HCT116 (cell line): ENCODE results near the gene CXorf38. TPM values are rescaled to one million over a fixed set of nuclear protein-coding genes. Genes with fewer than 3 reads are reported as not detected.
"Not testable (repeated sequence)": the region's sequence is repeated elsewhere in the genome, so short reads cannot be mapped to it uniquely, and the experiment has no call there.

ENCODE experiments used
- ATAC-seq: fragments of 200-7000 bp; cut with Tn5 transposase; 2 replicates; pipeline ENCODE4 v1.9.1; 2020; ENCODE audit warnings: mild to moderate bottlenecking, moderate library complexity
- BruUV-seq: library from RNA; stranded (reverse); fragments of 400-500 nt; replicated peaks from 2 replicates; lab custom pipeline; 2021; lab: Mats Ljungman, UMichigan
- CTCF ChIA-PET: fragments of 300-600 bp; sonication (Branson Sonifier 250); formaldehyde crosslinking; loops from one replicate; lab custom pipeline; 2021; ENCODE audit warnings: antibody characterized with exemption; lab: Charles Lee
- POLR2A ChIA-PET: fragments of 300-600, 350-600 bp; sonication (Branson Sonifier 250); formaldehyde crosslinking; loops from one replicate; lab custom pipeline; 2021; ENCODE audit warnings: antibody characterized with exemption; lab: Charles Lee
- RAD21 ChIA-PET, 2 experiments: fragments of 300-600 bp; sonication (Branson Sonifier 250); formaldehyde crosslinking; loops; one replicate each; lab custom pipeline; 2023; ENCODE audit warnings: low total read pairs in 2 of 2; ENCODE audit not compliant: uncharacterized antibody in 2 of 2, unreplicated experiment in 2 of 2, low non-redundant PET in 1 of 2; lab: Charles Lee
- DNase-seq: peaks from one replicate; pipeline ENCODE4 v3.0.0-alpha.2; 2010; ENCODE audit warnings: low read depth, low spot score
- H2AFZ ChIP-seq: fragments of 200-600 bp; shearing (Covaris generic), sonication (generic); 2 replicates; pipeline ENCODE4 v1.6.1; 2017; ENCODE audit warnings: low read depth, mixed run types, mixed read lengths, antibody characterized with exemption, low read length; ENCODE audit not compliant: poor library complexity, severe bottlenecking
- H3K27ac ChIP-seq: 2 replicates; pipeline ENCODE4 v1.5.1; 2012; ENCODE audit warnings: low read depth, low read length
- H3K27me3 ChIP-seq: fragments of 200-600 bp; sonication (generic); 2 replicates; pipeline ENCODE4 v1.6.1; 2016; ENCODE audit warnings: mixed run types, low read length, mixed read lengths; ENCODE audit not compliant: insufficient read depth
- H3K36me3 ChIP-seq, 2 experiments: fragments of 200-500 bp in 1 of 2; fragments of 200-600 bp in 1 of 2; sonication (Bioruptor generic) in 1 of 2; sonication (generic) in 1 of 2; 2 replicates each; pipeline versions ENCODE4 v1.5.1 to v1.6.1; 2014 to 2016; ENCODE audit warnings: low read length in 2 of 2, inconsistent platforms in 1 of 2, mixed read lengths in 1 of 2, mixed run types in 1 of 2; ENCODE audit not compliant: insufficient read depth in 2 of 2, control insufficient read depth in 1 of 2
- H3K4me1 ChIP-seq, 2 experiments: fragments of 200-600 bp in 1 of 2; sonication (generic) in 1 of 2; 2 replicates each; pipeline versions ENCODE4 v1.5.1 to v1.6.1; 2012 to 2017; ENCODE audit warnings: low read length in 2 of 2, inconsistent platforms in 1 of 2, mild to moderate bottlenecking in 1 of 2, mixed read lengths in 1 of 2, mixed run types in 1 of 2, moderate library complexity in 1 of 2; ENCODE audit not compliant: insufficient read depth in 2 of 2, control insufficient read depth in 1 of 2
- H3K4me2 ChIP-seq: fragments of 200-600 bp; sonication (generic); 2 replicates; pipeline ENCODE4 v1.6.1; 2017; ENCODE audit warnings: mixed run types, low read length, mixed read lengths
- H3K4me3 ChIP-seq, 2 experiments: fragments of 200-600 bp in 1 of 2; sonication (generic) in 1 of 2; replicated peaks in 1 of 2; 2 replicates each; pipeline ENCODE4 v1.5.1; 2011 to 2016; ENCODE audit warnings: low read length in 2 of 2, control low read depth in 1 of 2, low read depth in 1 of 2, mild to moderate bottlenecking in 1 of 2, mixed read lengths in 1 of 2, mixed run types in 1 of 2
- H3K79me2 ChIP-seq: fragments of 200-600 bp; sonication (generic); 2 replicates; pipeline ENCODE4 v1.6.1; 2017; ENCODE audit warnings: mild to moderate bottlenecking, mixed run types, low read length, moderate library complexity, mixed read lengths; ENCODE audit not compliant: insufficient read depth
- H3K9ac ChIP-seq: fragments of 200-600 bp; sonication (generic); 2 replicates; pipeline ENCODE4 v1.6.1; 2016; ENCODE audit warnings: low read length, mixed read lengths
- H3K9me2 ChIP-seq: fragments of 200-600 bp; sonication (generic), shearing (Covaris generic); 2 replicates; pipeline ENCODE4 v1.6.1; 2017; ENCODE audit warnings: mixed run types, mild to moderate bottlenecking, moderate library complexity; ENCODE audit not compliant: insufficient read depth
- H3K9me3 ChIP-seq, 2 experiments: fragments of 200-500 bp in 1 of 2; fragments of 200-600 bp in 1 of 2; sonication (Bioruptor generic) in 1 of 2; sonication (generic) in 1 of 2; 2 replicates each; pipeline ENCODE4 v1.6.1; 2014 to 2017; ENCODE audit warnings: low read length in 2 of 2, mixed read lengths in 2 of 2, inconsistent platforms in 1 of 2, low read depth in 1 of 2, mild to moderate bottlenecking in 1 of 2, mixed run types in 1 of 2, moderate library complexity in 1 of 2; ENCODE audit not compliant: control insufficient read depth in 1 of 2, insufficient read depth in 1 of 2
- H4K20me1 ChIP-seq: fragments of 200-600 bp; sonication (generic), shearing (Covaris generic); 2 replicates; pipeline ENCODE4 v1.6.1; 2017; ENCODE audit warnings: mixed run types, mild to moderate bottlenecking, moderate library complexity; ENCODE audit not compliant: insufficient read depth
- FOSL1 ChIP-seq: IDR thresholded peaks from 2 replicates; pipeline ENCODE4 v1.6.1; 2012; ENCODE audit warnings: low read depth
- JUND ChIP-seq: IDR thresholded peaks from 2 replicates; pipeline ENCODE4 v1.6.1; 2012
- POLR2AphosphoS5 ChIP-seq: IDR thresholded peaks from 2 replicates; pipeline ENCODE4 v1.6.1; 2011; ENCODE audit warnings: mild to moderate bottlenecking, low read depth, low read length, moderate library complexity
- SRF ChIP-seq: IDR thresholded peaks from 2 replicates; pipeline ENCODE4 v1.6.1; 2012; ENCODE audit warnings: low read depth
- YY1 ChIP-seq: IDR thresholded peaks from 2 replicates; pipeline ENCODE4 v1.6.1; 2011; ENCODE audit warnings: low read length, low read depth, moderate library complexity, mild to moderate bottlenecking; ENCODE audit not compliant: insufficient replicate concordance; ENCODE audit errors: extremely low read depth
- intact Hi-C: fragments of 100-400 bp; cut with micrococcal nuclease; formaldehyde crosslinking; loops from 2 replicates; pipeline ENCODE4 v1.10.0; 2022
- total RNA-seq: library from RNA; stranded (reverse); gene quantifications from one replicate; pipeline ENCODE4 v1.2.1, GENCODE V29; 2021; ENCODE audit not compliant: unreplicated experiment
- TF ChIP-seq, protein P1 (sequence below): IDR thresholded peaks from 2 replicates; pipeline ENCODE4 v1.6.1; 2012

CXorf38 gene
- total RNA-seq, 1 experiment from 2014 or later = 11.5 TPM

DNA sequence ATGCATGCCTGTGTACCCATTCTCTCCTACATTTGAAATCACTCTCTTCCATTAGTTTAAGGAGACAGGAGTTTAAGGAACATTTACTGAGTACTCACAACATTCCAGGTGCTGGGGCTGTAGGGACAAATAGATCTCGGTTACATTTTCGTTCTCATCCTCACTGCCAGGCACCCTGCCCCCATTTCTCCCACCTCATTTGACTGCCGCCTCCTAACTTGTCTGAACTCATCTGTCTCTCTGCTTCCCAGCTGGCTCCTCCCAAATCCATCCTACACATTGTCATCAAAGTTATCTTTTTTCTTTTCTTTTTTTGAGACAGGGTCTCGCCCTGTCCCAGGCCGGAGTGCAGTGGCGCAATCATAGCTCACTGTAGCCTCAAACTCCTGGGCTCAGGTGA lies 43.9 kb downstream of the CXorf38 start (continued):
- TF ChIP-seq, protein P1, sequence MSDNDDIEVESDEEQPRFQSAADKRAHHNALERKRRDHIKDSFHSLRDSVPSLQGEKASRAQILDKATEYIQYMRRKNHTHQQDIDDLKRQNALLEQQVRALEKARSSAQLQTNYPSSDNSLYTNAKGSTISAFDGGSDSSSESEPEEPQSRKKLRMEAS = no peak
- no peak for TF ChIP-seq SRF
- TF ChIP-seq POLR2AphosphoS5 = no peak
- no peak for TF ChIP-seq JUND
- TF ChIP-seq FOSL1 = no peak
- no peak for TF ChIP-seq YY1

DNA sequence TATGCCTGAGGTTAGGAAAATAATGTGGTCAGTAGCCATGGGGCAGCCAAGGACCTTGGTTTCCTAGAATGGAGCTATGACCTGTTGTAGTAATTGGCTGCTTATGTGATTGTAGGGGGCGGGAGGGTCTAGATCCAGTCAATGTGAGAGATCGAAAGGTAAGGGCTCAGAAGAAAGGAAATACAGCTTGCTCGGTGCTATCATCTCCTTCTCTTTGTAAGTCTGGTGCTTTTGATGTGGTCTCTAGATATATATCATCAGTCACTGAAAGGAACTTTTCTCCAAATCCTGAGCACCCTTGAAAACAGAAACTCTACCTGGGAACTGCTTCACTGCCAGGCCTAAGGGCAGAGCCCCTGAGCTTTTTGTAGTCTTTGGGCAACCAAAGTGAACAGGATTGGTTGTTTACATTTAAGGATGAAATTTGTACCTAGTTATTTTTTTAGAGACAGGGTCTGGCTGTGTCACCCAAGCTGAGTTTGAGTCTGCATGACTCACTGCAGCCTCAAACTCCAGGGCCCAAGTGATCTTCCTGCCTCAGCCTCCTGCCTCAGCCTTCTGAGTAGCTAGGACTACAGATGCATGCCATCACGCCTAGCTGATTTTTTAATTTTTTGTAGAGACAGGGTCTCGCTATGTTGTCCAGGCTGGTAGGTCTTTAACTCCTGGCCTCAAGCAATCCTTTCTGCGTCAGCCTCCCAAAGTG lies 57.6 kb downstream of the CXorf38 start:
- H3K27me3 ChIP-seq, H3K79me2 ChIP-seq, H4K20me1 ChIP-seq, BruUV-seq, POLR2A ChIA-PET, RAD21 ChIA-PET, H3K36me3 ChIP-seq, H3K9me2 ChIP-seq, H3K4me2 ChIP-seq, ATAC-seq, H3K9me3 ChIP-seq, H3K9ac ChIP-seq, H2AFZ ChIP-seq, intact Hi-C loops, H3K27ac ChIP-seq, H3K4me1 ChIP-seq, CTCF ChIA-PET, DNase-seq, H3K4me3 ChIP-seq: not testable (repeated sequence)

- H4K20me1 ChIP-seq, POLR2A ChIA-PET, H3K27ac ChIP-seq, H3K4me1 ChIP-seq, H3K4me2 ChIP-seq, DNase-seq, H3K9ac ChIP-seq, CTCF ChIA-PET, H3K36me3 ChIP-seq, intact Hi-C loops, BruUV-seq, H3K4me3 ChIP-seq, H3K9me3 ChIP-seq, H3K79me2 ChIP-seq, RAD21 ChIA-PET, H3K9me2 ChIP-seq, H3K27me3 ChIP-seq, ATAC-seq, H2AFZ ChIP-seq: not testable (repeated sequence)
Observed at GRCh38 chrX:40587623-40588022, 59.7 kb downstream of the CXorf38 start.
